HG03439 (cell line): ENCODE data around the gene PRLH.

ENCODE experiments used
- ATAC-seq: cut with Tn5 transposase; IDR thresholded peaks from one replicate; pipeline ENCODE4 v1.9.1; 2021; ENCODE audit warnings: mild to moderate bottlenecking, moderate library complexity; ENCODE audit not compliant: unreplicated experiment

Gene PRLH, protein sequence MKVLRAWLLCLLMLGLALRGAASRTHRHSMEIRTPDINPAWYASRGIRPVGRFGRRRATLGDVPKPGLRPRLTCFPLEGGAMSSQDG

DNA sequence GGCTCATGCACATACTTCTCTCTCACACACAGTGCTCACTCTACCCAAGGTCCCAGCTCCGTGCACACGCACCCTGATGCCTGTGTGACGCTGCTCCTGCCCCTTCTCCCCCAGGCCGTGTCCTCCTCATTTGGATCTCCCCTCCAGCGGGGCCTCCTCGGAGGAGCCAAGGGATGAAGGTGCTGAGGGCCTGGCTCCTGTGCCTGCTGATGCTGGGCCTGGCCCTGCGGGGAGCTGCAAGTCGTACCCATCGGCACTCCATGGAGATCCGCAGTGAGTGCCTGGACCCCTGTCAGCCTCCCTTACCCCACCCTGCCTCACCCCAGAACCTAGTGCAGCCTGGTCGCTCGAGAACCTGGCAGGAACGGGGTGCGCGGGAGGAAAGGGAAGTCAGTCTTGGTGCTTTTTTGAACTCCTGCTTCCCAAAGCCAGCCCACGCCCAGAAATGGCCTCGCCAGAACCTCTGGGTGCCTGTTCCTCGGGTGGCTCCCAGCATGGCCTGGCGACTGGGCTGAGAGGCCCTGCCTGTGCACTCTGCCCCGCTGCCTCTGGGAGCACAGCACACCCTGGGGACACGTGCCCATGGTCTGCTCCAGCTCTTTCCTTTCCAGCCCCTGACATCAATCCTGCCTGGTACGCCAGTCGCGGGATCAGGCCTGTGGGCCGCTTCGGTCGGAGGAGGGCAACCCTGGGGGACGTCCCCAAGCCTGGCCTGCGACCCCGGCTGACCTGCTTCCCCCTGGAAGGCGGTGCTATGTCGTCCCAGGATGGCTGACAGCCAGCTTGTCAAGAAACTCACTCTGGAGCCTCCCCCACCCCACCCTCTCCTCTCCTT, at the start of gene PRLH:
Gene PRLH, plus strand, starts transcription at position 174 of the 835 bp plus-strand sequence. Its CDS starts 0 bp downstream, at position 174.
- no peak for ATAC-seq

DNA sequence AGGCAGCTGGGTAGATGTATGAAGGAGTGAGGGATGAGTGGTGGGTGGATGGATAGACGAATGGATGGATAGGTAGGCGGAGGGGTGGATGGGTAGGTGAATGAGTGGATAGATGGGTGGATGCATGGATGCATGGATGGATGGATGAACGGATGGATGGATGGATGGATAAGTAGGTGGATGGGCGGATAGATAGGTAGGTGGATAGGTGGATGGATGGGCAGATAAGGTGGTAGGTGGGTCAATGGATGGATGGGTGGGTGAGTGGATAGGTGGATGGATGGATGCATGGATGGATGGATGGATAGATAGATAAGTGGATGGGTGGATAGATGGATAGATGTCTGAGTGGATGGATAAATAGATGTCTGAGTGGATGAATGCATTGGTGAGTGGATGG, 49.2 kb upstream of the PRLH start:
- ATAC-seq, result no peak

DNA sequence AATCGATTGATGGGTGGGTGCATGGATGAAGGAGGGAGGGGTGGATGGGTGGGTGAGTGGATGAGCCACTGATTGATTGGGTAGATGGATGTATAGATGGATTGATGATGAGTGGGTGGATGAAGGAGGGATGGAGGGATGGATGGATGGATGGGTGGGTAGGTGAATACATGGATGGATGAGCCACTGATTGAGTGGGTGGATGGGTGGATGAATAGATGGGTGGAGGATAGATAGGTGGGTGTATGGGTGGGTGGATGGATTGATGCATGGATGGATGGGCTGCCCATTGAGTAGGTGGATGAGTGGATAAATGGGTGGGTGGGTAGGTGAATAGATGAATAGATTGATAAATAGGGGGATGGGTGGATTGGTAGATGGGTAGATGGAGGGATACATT, 48.4 kb upstream of the PRLH start:
- ATAC-seq, result no peak

DNA sequence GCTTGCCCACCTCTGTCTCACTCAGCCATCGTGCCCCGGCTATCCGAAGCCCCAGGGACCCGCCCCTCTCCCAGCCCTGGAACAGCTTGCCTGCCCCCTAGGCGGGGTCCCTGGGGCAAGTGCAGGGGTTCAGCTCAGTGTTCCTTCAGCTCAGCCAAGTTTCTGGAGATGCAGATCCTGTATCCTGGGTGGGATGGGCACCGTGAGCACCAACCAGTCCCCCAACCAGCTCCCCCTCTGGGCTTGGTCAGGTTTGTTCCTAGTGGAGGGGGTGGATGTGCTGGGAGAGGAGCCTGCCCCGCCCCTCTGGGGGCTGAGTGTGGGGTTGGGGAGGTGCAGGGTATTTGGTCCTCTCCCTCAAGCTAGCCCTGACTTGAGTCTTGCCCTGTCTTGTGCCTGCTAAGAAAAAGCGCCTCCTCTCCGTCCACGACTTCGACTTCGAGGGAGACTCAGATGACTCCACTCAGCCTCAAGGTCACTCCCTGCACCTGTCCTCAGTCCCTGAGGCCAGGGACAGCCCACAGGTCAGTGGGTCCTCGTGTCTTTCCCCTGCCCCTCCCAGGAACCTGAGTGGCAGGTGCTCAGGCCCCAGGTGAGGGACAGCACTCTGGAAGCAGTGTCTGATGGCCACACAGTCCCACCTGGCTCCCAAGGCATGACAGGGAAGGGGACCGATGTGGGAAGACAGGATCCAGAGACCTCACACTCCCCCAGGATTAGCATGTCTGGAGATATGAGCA, 46.7 kb upstream of the PRLH start:
- ATAC-seq, result no peak

DNA sequence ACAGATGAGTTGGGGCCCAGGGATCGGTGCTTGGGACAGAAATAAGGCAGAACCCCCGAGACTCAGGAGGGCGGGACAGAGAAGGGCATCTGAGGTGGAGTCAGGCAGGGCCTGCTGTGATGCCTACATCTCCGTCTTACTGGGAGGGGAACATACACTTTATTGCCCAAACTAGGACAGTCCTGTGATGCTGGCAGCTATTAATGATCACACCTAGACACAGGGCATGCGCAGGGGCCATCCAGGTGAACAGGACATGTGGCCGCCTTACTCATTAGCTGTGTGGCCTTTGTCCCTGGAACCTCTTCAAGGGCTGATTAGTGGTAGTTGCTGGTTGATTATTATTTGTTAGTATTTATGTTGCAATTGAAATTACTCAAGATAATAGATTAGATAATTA, 46.1 kb upstream of the PRLH start:
- ATAC-seq, result no peak

DNA sequence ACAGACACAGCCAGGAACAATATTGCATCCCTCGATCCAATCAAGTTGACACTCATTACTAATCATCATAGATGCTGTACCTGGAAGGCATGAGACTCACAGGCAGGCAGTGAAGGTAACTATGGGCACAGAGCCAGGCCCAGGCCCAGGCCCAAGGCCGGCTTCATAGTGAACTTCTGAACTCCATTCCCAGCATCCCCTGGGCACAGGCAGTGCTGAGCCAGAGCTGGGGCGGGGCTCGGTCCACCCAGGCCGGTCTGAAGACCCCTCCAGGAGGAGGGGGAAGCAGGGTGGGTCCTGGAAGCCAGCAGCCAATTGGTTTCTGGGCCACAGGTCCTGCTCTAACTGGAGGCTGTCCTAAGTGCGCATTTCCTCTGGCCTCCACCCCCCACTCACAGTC, 41.7 kb upstream of the PRLH start:
- no peak for ATAC-seq

DNA sequence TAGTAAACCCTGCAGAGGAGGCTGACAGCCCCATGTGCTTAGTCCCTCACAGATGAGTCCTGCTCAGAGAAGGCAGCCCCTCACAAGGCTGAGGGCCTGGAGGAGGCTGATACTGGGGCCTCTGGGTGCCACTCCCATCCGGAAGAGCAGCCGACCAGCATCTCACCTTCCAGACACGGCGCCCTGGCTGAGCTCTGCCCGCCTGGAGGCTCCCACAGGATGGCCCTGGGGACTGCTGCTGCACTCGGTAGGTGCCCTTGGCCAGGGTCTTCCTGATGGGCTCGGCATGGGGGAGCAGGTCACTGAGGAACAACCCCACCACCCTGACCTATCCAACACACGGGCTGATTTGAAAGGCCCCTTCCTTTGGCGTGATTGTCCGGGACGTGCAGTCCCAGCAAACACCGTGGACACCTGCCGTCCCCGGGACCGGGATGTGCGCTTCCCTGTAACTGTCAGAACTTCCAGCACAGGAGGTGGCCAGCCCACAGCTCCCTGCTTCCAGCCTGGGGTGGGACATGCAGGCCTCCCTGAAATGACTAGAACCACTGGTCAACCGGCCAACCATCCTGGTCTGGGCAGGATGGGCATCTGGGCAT, 40.7 kb upstream of the PRLH start:
- no peak for ATAC-seq

DNA sequence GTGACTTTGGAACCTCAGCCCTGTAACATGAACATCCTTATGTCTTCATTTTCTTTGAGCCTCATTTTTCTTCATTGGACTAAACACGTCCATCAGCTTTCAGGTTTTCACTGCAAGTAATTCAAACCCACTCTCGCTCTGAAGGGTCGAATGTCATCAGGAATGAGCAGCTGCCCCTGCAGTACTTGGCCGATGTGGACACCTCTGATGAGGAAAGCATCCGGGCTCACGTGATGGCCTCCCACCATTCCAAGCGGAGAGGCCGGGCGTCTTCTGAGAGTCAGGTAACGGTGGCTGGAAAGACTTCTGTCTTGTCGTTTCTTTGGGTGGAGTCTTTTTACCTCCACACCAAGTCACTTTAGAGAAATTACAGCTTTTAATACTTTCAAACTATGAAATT, 39.1 kb upstream of the PRLH start:
- no peak for ATAC-seq

DNA sequence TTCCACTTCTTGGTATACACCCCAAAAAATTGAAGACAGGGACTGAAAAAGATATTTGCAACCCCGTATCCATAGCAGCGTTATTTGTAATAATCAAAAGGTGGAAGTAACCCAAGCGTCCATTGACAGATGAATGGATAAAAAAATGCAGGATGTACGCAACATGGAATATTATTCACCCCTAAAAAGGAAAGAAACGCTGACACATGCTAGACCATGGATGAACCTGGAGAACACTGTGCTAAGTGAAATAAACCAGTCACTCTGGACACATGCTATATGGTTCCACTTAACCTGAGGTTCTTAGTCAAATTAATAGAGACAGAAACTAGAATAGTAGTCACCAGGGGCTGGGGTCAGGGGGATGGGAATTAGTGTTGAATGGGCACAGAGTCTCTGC, 38.6 kb upstream of the PRLH start:
- no peak for ATAC-seq

DNA sequence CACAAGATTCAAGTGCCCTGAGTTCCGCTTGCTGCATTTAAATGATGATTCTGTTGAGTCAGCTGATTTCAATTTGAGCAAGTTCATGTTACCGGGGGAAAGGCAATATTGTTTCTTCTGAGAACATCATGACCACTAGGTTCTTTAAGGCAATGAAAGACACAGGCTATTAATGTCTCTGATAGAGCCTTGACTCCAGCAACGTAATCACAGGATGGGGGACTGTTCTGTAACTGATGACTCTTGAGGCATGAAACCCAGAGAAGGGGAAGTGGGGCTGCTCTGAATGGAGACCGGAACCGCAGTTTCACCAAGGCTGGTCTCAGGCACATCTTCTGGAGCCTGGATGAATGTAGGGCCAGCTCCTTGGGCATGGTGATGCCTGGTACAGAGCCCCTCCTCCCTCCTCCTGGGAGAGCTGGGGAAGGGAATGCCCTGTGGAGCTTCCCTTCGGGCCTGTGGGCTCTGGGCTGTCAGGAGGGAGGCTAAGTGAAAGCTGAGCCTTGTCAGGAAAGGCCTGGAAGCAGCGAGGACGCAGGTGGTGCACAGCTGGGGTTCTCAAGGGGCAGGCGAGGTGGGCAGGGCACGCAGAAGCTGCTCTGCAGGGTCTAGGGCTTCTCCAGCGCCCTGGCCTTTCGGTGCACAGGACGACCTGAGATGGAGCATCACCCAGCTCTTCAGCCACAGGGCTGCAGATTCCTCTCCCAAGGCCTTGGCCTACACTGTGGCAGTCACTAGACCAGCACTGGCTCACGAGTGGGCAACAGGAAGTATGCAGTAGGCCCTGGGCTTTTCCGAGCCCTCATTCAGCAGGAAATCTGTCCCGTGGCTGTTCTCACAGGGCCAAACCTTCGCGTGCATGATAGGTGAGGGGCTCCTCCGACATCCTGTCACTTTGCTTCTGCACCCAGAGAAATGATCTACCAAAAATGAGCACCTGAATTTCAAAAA, 36.6 kb upstream of the PRLH start:
- no peak for ATAC-seq

DNA sequence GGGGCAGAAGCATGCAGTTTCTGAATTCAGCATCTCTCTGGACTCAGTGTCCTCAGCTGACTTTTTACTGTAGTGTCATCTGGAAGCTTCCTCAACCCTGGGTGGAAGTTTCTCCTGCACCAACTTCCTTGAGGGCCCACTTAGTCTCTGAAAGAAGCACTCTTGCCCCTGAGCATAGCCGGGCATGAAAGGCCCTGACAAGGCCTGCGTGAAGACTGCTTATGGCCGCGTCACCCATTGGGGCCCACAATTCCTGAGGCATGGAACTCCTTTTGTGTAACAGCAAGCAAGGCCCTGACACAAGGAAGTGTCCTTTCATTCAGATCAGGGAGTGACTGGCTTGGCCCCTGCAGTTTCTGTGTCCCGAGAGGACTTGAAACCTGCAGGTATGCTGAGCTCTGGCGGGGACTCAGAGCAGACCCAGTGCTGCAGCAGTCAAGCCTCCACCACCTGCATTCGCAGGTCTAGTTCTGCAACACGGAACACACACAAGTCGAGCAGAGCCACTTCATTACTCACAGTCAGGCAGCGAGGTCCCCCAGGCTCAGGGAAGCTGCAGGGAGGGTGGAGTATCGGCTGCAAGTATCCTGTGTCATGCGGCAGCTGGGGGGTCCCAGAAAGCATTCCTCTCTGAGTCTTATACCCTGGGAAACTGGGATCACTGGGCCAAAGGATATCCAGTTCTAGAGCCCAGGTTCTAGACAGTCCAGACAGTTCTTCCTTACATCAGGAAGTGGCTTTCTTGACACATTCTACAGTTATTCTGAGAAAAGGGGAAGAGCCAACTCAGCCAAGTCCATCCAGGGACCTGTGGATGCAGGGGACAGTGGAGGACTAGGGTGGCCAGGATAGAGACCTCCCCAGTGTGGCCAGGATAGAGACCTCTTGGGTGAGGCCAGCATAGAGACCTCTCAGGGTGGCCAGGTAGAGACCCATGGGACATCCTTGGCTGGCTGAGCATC, 35.6 kb upstream of the PRLH start:
- ATAC-seq, result no peak

DNA sequence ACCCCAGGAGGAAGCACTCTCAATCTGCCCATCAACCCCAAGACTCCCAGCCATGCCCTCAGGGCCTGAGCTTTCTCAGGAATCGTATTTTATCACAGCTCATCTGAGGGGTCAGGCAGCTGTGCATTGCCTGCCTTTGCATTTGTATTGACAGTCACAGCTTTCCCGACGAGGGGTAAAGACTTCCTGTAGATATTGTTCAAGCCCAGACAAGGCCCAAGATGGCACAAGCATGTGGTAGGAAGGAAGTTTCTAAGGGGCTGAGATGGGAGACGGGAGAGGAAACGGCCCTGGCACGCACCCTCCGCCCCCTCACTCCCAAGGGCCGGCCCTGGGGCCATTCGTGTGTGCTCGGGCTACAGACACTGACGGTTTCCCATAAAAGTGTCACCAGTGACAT, 34.2 kb upstream of the PRLH start:
- no peak for ATAC-seq

DNA sequence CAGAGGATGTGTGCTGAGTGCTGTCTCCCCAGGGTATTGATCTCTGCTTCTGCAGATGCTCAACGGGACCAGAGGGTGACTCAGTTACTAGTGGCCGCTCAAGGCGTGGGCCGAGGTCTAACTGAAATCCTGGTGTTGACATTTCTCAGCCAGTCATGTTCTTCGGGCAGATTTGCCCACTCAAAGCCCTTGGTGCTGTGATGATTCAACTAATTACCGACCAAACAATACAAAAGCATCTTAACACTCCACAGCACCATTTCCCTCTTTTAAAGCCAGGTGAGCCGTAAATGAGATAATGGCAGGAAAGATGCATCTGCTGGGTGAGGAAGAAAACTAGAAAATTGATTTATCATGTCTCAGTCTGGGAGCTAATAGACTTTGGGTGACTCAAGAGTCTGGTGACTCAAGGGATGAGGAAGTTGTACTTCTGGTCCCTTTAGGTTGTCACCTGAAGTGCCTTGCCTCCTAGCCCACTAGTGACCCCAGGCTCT, 32.7 kb upstream of the PRLH start:
- no peak for ATAC-seq

DNA sequence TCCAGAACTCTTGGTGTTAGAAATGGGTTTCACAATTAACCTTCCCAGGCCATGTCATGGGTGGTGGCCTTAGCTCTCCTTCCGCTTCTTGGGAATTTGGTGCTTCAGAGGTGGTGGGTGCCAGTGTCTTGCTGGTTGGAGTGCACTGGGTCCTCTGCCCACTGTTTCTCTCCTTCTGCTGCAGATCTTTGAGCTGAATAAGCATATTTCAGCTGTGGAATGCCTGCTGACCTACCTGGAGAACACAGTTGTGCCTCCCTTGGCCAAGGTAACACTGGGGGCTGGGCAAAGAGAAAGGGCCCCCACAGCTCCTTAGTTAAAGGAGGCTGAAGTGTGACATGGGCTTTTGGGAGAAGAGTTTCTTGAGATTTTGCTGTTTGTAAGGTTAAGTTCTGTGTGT, 32.0 kb upstream of the PRLH start:
- no peak for ATAC-seq

DNA sequence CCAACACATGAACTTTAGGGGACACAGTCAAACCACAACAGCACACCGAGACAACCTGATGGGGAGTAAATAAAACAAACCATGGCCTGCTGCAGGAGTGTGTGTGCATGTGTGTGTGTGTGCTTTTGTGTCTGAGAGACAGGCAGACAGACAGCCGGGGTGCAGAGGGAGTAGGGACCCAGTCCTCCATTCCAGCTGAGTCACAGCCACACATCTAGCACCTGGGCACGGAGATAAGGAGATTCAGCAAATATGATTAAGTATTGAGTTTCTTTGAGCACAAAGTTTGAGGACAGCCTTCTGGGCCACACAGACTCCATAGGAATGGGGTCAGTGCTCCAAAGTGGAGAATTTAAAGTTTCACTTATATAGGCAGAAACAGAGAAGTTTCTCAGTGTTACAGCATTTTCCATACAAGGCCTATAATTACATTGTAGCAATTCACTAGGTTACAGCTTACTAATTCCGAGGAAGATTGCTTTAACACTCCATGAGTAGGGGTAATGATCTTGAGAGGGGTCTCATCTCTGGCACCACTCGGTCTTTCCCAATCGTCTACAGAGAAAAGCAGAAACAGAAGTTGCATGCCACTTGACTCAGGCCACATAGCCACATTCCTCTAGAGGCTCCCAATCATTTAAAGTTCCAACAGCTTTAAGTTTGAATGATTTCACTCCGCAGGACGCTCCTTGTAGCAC, 30.8 kb upstream of the PRLH start:
- ATAC-seq, result no peak

DNA sequence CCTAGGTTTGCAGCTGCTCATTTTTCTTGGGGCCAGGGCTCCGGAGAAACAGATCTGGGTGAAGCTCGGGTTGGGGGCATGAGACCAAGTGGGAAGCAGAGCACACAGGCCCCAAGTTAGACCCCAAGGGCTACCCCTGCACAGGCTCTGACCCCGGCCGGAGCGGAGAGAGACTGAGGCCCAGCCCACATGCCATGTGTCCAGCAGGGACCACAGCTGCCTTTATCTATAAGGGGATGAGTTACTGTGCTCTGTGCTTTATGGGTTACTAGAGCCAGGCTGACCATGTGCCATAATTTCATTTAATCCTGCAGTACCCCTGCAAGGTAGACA, 30.3 kb upstream of the PRLH start:
- ATAC-seq, result no peak

DNA sequence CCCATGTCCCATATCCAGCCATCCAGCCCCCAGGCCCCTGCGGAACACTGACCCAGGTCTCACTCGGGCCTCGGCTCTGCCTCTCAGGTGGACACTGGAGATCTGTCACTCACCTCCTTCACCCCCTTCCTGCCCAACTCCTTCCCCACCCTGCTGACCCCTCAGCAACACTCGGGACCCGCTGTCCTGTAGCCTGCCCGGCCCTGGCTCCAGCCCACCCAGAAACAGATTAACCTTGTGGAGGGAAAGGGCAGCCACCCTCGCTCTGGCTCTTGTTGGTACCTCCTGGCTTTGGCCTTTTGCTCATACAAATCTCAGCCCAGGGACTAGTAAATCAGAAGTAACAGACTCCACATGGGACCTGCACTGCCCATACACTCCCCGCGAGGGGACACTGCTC, 29.8 kb upstream of the PRLH start:
- ATAC-seq, result no peak

DNA sequence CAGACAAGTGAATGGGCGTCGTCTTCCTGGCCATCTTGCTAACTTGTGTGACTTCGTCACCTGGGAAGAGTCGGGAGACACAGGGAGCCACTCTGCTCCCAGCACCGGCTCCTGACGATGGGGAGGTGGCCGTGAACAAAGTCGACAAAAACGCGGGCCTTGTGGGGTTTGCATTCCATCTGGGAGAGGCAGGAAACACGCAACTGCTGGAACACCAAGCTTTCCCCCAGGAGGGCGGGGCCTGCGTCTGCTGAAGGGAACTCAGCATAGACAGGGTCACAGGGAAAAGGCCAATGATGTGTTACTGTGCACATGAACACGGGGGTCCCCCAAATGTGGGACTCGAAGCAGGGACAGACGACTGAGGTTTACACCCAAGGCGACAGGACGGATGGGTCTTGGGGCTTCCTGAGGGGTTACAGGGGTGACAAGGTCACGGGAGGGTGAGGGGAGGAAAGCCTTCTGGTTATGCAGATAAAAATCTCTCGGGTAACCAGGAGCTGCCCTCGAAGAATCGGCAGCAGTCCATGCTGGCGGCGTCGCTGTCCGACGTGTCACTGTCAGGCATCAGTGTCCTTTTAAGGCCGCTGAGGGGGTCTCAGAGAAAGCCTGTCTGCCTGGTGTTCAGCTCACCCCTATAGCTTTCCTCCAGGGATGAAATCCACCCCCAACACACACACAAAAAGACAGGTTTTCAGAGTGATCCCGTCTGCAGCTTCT, 28.2 kb upstream of the PRLH start:
- ATAC-seq, result no peak
